GM20000 (cell line): ENCODE data around the gene TBC1D30.

Source experiments
- DNase-seq: peaks from one replicate; pipeline ENCODE4 v3.0.0; 2012; ENCODE audit warnings: low spot score
- CTCF ChIP-seq: IDR thresholded peaks from 2 replicates; pipeline ENCODE4 v1.5.1; 2012; ENCODE audit warnings: mild to moderate bottlenecking, control low read depth; ENCODE audit errors: extremely low read depth, missing control alignments

The TBC1D30 gene

GRCh38 chr12:64782191-64782876, 42.1 kb upstream of the TBC1D30 start:
- TF ChIP-seq CTCF, result no peak
- DNase-seq, result peak; percentile 25

- no peak for TF ChIP-seq CTCF
- no peak for DNase-seq
Measured at GRCh38 chr12:64785838-64786237, 38.6 kb upstream of the TBC1D30 start.

GRCh38 chr12:64790166-64790565, 34.3 kb upstream of the TBC1D30 start:
- TF ChIP-seq CTCF, result no peak
- no peak for DNase-seq

GRCh38 chr12:64791036-64791435, 33.4 kb upstream of the TBC1D30 start:
- TF ChIP-seq CTCF, result no peak
- no peak for DNase-seq

GRCh38 chr12:64792128-64792527, 32.3 kb upstream of the TBC1D30 start:
- TF ChIP-seq CTCF, result no peak
- DNase-seq, result no peak

GRCh38 chr12:64793610-64794009, 30.8 kb upstream of the TBC1D30 start:
- no peak for DNase-seq

GRCh38 chr12:64794305-64794704, 30.1 kb upstream of the TBC1D30 start:
- TF ChIP-seq CTCF, result no peak
- no peak for DNase-seq

More at GRCh38 chr12:64793610-64794009, 30.8 kb upstream of the TBC1D30 start:
- no peak for TF ChIP-seq CTCF
